Body of pancreas (tissue), 4 donors: Measurements from ENCODE around the gene NTPCR. TPM values are rescaled to one million over a fixed set of nuclear protein-coding genes. Genes with fewer than 3 reads are reported as not detected.

Experiments
- ATAC-seq: fragments of 150-250 bp; one replicate; pipeline ENCODE4 v1.9.1; 2016
- DNase-seq, 4 donors: peaks; one replicate each; pipeline ENCODE4 v3.0.0-alpha.2; 2019
- H3K27ac ChIP-seq, 4 donors: fragments of 200-600 bp; sonication (generic); 1 replicate in 3 of 4; 2 replicates in 1 of 4; pipeline versions ENCODE4 v1.5.1 to v1.6.1; 2016 to 2019; ENCODE audit warnings: mild to moderate bottlenecking in 1 of 4, mixed read lengths in 1 of 4, moderate library complexity in 1 of 4
- H3K27me3 ChIP-seq, 2 donors: fragments of 200-600 bp; sonication (generic); one replicate each; pipeline ENCODE4 v1.6.0; 2016; ENCODE audit warnings: mild to moderate bottlenecking in 1 of 2
- H3K36me3 ChIP-seq, 2 donors: fragments of 200-600 bp; sonication (generic); replicated peaks in 1 of 2; 2 replicates each; pipeline ENCODE4 v1.5.1; 2016; ENCODE audit warnings: low read depth in 2 of 2; ENCODE audit not compliant: insufficient read depth in 1 of 2
- H3K4me1 ChIP-seq: fragments of 200-600 bp; sonication (generic); one replicate; pipeline ENCODE4 v1.6.0; 2016
- H3K4me3 ChIP-seq, 2 donors: fragments of 200-600 bp; sonication (generic); 1 replicate in 1 of 2; 2 replicates in 1 of 2; pipeline ENCODE4 v1.5.1; 2016 to 2019
- H3K9me3 ChIP-seq, 3 donors: fragments of 200-600 bp; sonication (generic); 1 replicate in 2 of 3; 2 replicates in 1 of 3; pipeline ENCODE4 v1.5.1; 2016
- POLR2A ChIP-seq, 3 donors: fragments of 450-650 bp; IDR thresholded peaks; one replicate each; pipeline ENCODE4 v1.6.1; 2016; ENCODE audit warnings: antibody characterized with exemption in 3 of 3, mild to moderate bottlenecking in 2 of 3
- WGBS, 2 donors: methylation state at CpG; one replicate each; pipeline ENCODE4 v1.1.5; 2017; 5-methylcytosine and 5-hydroxymethylcytosine counted together
- intact Hi-C: fragments of 100-400 bp; cut with DNase I; formaldehyde crosslinking; loops from one replicate; pipeline ENCODE4 v1.15.1; 2023
- total RNA-seq, 2 donors: library from RNA; depleted of rRNA; stranded (reverse); fragments of >200 nt; gene quantifications; one replicate each; pipeline ENCODE4 v1.1.0, GENCODE V29; 2016
- TF ChIP-seq, protein P1 (sequence below), 7 experiments: fragments of 450-650 bp in 4 of 7; fragments of 200-600 bp in 3 of 7; sonication (generic) in 3 of 7; IDR thresholded peaks; one replicate each; pipeline ENCODE4 v1.5.1; 2016 to 2019; ENCODE audit warnings: antibody characterized with exemption in 7 of 7

Gene NTPCR
- total RNA-seq, 2 donors from 2014 or later, result 8.2 to 14.3 TPM

DNA sequence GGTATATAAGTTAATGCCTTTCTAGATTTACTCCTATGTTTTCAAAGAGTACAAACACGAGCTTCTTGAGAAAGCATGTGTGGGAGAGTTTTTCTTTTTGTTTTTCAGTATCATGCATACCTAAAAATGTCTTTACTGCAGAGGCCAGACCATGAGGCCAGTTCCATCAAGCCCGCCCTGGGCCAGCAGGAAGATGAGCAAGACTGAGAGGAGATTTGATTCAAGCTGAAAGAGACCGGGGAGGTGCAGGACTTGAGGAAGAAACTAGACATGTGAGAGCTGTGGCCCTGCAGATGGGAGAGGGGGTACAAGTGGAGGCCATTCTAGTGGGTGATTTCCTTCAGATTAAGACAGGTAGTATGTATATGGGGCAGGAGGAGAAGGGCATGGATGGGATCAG is 33.4 kb upstream of the NTPCR start:
- Histone ChIP-seq H3K9me3 (no peaks in the 10 kb centered on the region), H3K36me3 (no peaks in the 10 kb centered on the region), H3K27ac (no peak overlapping the region), H3K4me3 (no peak overlapping the region), H3K27me3 (no peaks in the 10 kb centered on the region), H3K4me1 (no peaks in the 10 kb centered on the region)
- ATAC-seq, result no peak
- WGBS, 2 donors, result 84 to 87% methylated on average over 3 of the region's 3 CpGs
- no peak for DNase-seq
- intact Hi-C loops, result no loop called here
- TF ChIP-seq POLR2A (IDR thresholded peaks at IDR 0.05), result no peak
- TF ChIP-seq, protein P1, sequence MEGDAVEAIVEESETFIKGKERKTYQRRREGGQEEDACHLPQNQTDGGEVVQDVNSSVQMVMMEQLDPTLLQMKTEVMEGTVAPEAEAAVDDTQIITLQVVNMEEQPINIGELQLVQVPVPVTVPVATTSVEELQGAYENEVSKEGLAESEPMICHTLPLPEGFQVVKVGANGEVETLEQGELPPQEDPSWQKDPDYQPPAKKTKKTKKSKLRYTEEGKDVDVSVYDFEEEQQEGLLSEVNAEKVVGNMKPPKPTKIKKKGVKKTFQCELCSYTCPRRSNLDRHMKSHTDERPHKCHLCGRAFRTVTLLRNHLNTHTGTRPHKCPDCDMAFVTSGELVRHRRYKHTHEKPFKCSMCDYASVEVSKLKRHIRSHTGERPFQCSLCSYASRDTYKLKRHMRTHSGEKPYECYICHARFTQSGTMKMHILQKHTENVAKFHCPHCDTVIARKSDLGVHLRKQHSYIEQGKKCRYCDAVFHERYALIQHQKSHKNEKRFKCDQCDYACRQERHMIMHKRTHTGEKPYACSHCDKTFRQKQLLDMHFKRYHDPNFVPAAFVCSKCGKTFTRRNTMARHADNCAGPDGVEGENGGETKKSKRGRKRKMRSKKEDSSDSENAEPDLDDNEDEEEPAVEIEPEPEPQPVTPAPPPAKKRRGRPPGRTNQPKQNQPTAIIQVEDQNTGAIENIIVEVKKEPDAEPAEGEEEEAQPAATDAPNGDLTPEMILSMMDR (IDR thresholded peaks at IDR 0.05), result no peak

DNA sequence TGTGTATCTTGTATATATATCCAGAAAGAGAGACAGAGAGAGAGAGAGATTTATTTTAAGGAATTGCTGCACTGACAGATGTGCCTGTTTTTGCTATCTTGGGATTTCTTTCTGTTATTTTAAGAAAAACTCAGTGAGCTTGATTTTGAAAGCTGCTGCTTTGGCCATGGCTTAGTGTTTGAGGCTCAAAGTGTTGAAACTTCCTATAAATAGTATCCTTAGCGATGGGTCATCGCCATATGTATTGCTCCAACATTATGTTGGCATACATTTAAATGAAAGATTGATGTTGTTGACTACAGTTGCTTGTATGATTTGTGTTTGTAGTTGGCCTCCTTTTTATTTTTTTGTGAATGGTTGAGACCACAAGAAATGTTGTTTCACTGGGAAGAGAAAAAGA is 29.0 kb upstream of the NTPCR start:
- 80 to 84% methylated on average over 2 of the region's 2 CpGs for WGBS, 2 donors
- H3K36me3 ChIP-seq, result no peaks in the 10 kb centered on the region
- no peak for ATAC-seq
- H3K27ac ChIP-seq, result no peak overlapping the region
- intact Hi-C loops, result no loop called here
- no peaks in the 10 kb centered on the region for H3K27me3 ChIP-seq
- TF ChIP-seq, protein P1 (IDR thresholded peaks at IDR 0.05), result no peak
- no peak for TF ChIP-seq POLR2A (IDR thresholded peaks at IDR 0.05)
- no peaks in the 10 kb centered on the region for H3K9me3 ChIP-seq
- H3K4me3 ChIP-seq, result no peak overlapping the region
- no peak for DNase-seq
- no peaks in the 10 kb centered on the region for H3K4me1 ChIP-seq

DNA sequence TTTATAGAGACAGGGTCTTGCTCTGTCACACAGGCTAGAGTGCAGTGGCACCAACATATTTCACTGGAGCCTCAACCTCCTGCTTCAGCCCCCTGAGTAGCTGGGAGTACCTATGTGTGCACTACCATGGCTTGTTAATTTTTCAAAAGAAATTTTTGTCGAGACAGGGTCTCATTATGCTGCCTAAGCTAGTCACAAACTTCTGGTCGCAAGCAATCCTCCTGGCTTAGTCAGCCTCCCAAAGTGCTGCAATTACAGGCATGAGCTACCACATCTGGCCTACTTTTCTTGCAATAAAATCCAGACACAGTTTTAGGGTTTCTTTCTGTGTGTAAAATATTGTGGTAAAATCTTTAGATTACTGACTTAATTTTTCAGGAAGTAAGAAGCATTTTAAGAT is 27.9 kb upstream of the NTPCR start:
- DNase-seq (no peak), ATAC-seq (no peak)
- WGBS, 2 donors, result 73 to 86% methylated on average over 2 of the region's 2 CpGs
- no peak for TF ChIP-seq POLR2A (IDR thresholded peaks at IDR 0.05)
- TF ChIP-seq, protein P1 (IDR thresholded peaks at IDR 0.05), result no peak
- no peaks in the 10 kb centered on the region for H3K9me3 ChIP-seq
- no peak overlapping the region for H3K4me3 ChIP-seq
- H3K4me1 ChIP-seq, result no peaks in the 10 kb centered on the region
- no peaks in the 10 kb centered on the region for H3K36me3 ChIP-seq
- H3K27me3 ChIP-seq, result no peaks in the 10 kb centered on the region
- no peak overlapping the region for H3K27ac ChIP-seq
- intact Hi-C loops, result no loop called here

DNA sequence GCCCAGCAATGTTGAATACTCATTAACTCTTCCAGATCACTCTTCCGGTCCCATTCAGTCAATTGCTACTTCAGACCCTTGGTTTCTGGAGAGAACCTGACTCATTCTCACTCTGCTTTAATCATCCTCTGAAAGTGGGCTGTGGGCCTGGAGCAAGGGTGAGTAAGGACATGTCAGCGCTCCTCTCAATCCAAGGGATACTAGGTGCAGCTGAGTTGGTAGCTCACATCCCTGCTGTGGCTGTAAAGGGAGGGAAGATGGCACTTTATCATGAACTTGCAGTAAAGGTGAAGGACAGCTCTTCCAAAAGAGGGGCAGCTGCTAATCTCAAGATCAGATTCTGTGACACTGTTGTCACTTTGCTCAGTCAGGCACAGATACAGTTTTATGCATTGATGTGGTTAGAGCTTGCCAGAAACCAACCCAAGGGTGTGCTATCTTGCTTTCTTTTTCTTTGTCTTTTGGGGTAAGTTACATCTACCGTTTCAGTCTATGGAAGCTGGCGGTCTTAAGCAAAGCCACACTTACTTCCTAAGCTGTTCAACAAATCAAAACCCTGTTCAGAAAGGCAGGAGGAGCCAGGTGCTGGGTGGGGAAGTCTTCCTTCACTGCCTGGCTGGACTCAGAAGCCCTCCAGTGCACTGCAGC is 26.5 kb upstream of the NTPCR start:
- WGBS, 2 donors, result 81 to 88% methylated on average over 4 of the region's 4 CpGs
- ATAC-seq (no peak), DNase-seq (no peak)
- Histone ChIP-seq H3K27me3 (no peaks in the 10 kb centered on the region), H3K9me3 (no peaks in the 10 kb centered on the region), H3K36me3 (no peaks in the 10 kb centered on the region), H3K4me1 (peaks cover 5% of the 10 kb centered on the region), H3K4me3 (no peak overlapping the region), H3K27ac (no peak overlapping the region)
- intact Hi-C loops, result no loop called here
- TF ChIP-seq POLR2A (IDR thresholded peaks at IDR 0.05), result no peak
- TF ChIP-seq, protein P1 (IDR thresholded peaks at IDR 0.05), result no peak

DNA sequence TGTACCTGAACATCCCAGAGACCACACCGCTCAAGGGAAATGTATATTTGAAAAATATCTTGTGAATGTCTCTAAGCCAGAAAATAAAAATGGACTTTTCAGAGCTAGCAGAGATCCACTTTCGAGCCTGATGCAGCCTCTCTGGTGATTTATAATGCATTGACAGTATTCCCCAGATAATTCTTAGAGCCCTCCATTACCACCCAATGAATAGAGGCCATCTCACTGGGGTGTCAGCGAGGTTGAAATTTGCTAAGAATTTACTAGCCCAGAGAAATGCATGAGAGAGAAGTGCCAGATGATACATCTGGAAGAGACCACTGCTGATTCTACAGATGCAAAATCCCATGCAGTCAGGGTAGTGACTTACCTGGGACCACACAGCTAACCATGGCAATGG is 25.5 kb upstream of the NTPCR start:
- Histone ChIP-seq H3K27me3 (no peaks in the 10 kb centered on the region), H3K36me3 (no peaks in the 10 kb centered on the region), H3K4me1 (peaks cover 5% of the 10 kb centered on the region), H3K27ac (no peak overlapping the region), H3K9me3 (no peaks in the 10 kb centered on the region), H3K4me3 (no peak overlapping the region)
- no peak for ATAC-seq
- DNase-seq, result no peak
- TF ChIP-seq, protein P1 (IDR thresholded peaks at IDR 0.05), result no peak
- TF ChIP-seq POLR2A (IDR thresholded peaks at IDR 0.05), result no peak
- 87 to 91% methylated on average over 3 of the region's 3 CpGs for WGBS, 2 donors
- intact Hi-C loops, result no loop called here
